Skeletal muscle satellite cell (primary cell): Measurements from ENCODE around the gene TMEM163.
A peak's percentile ranks its signal among the peaks of the same experiment; 100 is the strongest.

Experiments
- H3K27me3 ChIP-seq: 2 replicates; pipeline ENCODE4 v1.7.0; 2013; ENCODE audit warnings: low read length; ENCODE audit not compliant: control insufficient read depth, insufficient read depth
- H3K36me3 ChIP-seq: 2 replicates; pipeline ENCODE4 v1.7.0; 2013; ENCODE audit warnings: mild to moderate bottlenecking, control low read depth, low read length; ENCODE audit not compliant: insufficient read depth
- H3K4me1 ChIP-seq: 2 replicates; pipeline ENCODE4 v1.7.0; 2013; ENCODE audit warnings: low read length; ENCODE audit not compliant: control insufficient read depth, insufficient read depth
- H3K4me2 ChIP-seq: 2 replicates; pipeline ENCODE4 v1.7.0; 2013; ENCODE audit warnings: mild to moderate bottlenecking, low read length
- H3K4me3 ChIP-seq: 2 replicates; pipeline ENCODE4 v1.7.0; 2013; ENCODE audit warnings: low read length
- H3K9ac ChIP-seq: 2 replicates; pipeline ENCODE4 v1.7.0; 2013; ENCODE audit warnings: mild to moderate bottlenecking, low read depth, low read length, moderate library complexity
- H3K9me3 ChIP-seq: replicated peaks from 2 replicates; pipeline ENCODE4 v1.7.0; 2013; ENCODE audit warnings: mild to moderate bottlenecking, control low read depth, low read length

Gene TMEM163

GRCh38 chr2:134722728-134723127 lies 3.9 kb upstream of the TMEM163 start:
- Histone ChIP-seq H3K36me3 (no peaks in the 10 kb centered on the region), H3K27me3 (peaks cover 50% of the 10 kb centered on the region), H3K4me1 (peaks cover 7% of the 10 kb centered on the region), H3K9ac (no peak overlapping the region), H3K4me2 (no peak overlapping the region), H3K9me3 (no peaks in the 10 kb centered on the region), H3K4me3 (no peak overlapping the region)

GRCh38 chr2:134721596-134721995 lies 2.8 kb upstream of the TMEM163 start:
- no peak overlapping the region for H3K4me3 ChIP-seq
- H3K36me3 ChIP-seq, result no peaks in the 10 kb centered on the region
- H3K9me3 ChIP-seq, result no peaks in the 10 kb centered on the region
- peaks cover 7% of the 10 kb centered on the region for H3K4me1 ChIP-seq
- H3K27me3 ChIP-seq, result peaks cover 61% of the 10 kb centered on the region
- no peak overlapping the region for H3K9ac ChIP-seq
- H3K4me2 ChIP-seq, result no peak overlapping the region

GRCh38 chr2:134718023-134718816 lies 580 bp downstream of the TMEM163 start:
- Histone ChIP-seq H3K4me3 (peak overlapping the region; percentile 57), H3K27me3 (peaks cover 80% of the 10 kb centered on the region)

GRCh38 chr2:134717286-134718022 lies 1.3 kb downstream of the TMEM163 start:
- no peak overlapping the region for H3K4me3 ChIP-seq
- no peaks in the 10 kb centered on the region for H3K36me3 ChIP-seq
- H3K9me3 ChIP-seq, result no peaks in the 10 kb centered on the region
- peaks cover 7% of the 10 kb centered on the region for H3K4me1 ChIP-seq
- peak overlapping the region; percentile 77 for H3K4me2 ChIP-seq
- H3K9ac ChIP-seq, result no peak overlapping the region
- H3K27me3 ChIP-seq, result peaks cover 77% of the 10 kb centered on the region

More at GRCh38 chr2:134718023-134718816, 580 bp downstream of the TMEM163 start:
- Histone ChIP-seq H3K9ac (no peak overlapping the region), H3K4me1 (peaks cover 7% of the 10 kb centered on the region), H3K9me3 (no peaks in the 10 kb centered on the region), H3K36me3 (no peaks in the 10 kb centered on the region), H3K4me2 (peak overlapping the region; percentile 77)

- no peak overlapping the region for H3K4me3 ChIP-seq
- no peak overlapping the region for H3K9ac ChIP-seq
- H3K4me1 ChIP-seq, result peaks cover 7% of the 10 kb centered on the region
- H3K27me3 ChIP-seq, result peaks cover 71% of the 10 kb centered on the region
- H3K9me3 ChIP-seq, result no peaks in the 10 kb centered on the region
- H3K4me2 ChIP-seq, result no peak overlapping the region
- H3K36me3 ChIP-seq, result no peaks in the 10 kb centered on the region
These were observed 2.0 kb downstream of the TMEM163 start for GRCh38 chr2:134716721-134717243.

- H3K4me3 ChIP-seq, result no peak overlapping the region
These were observed 2.7 kb downstream of the TMEM163 start for GRCh38 chr2:134715932-134716643.

GRCh38 chr2:134714228-134714627 lies 4.6 kb downstream of the TMEM163 start:
- H3K4me1 ChIP-seq, result peaks cover 7% of the 10 kb centered on the region

More at GRCh38 chr2:134715932-134716643, 2.7 kb downstream of the TMEM163 start:
- Histone ChIP-seq H3K36me3 (no peaks in the 10 kb centered on the region), H3K9ac (no peak overlapping the region), H3K4me2 (no peak overlapping the region), H3K9me3 (no peaks in the 10 kb centered on the region), H3K4me1 (peaks cover 7% of the 10 kb centered on the region), H3K27me3 (peaks cover 68% of the 10 kb centered on the region)

GRCh38 chr2:134713606-134714005 lies 5.2 kb downstream of the TMEM163 start:
- Histone ChIP-seq H3K36me3 (no peaks in the 10 kb centered on the region), H3K4me3 (no peak overlapping the region), H3K4me1 (peaks cover 7% of the 10 kb centered on the region), H3K9ac (no peak overlapping the region), H3K27me3 (peaks cover 52% of the 10 kb centered on the region), H3K4me2 (no peak overlapping the region), H3K9me3 (no peaks in the 10 kb centered on the region)

More at GRCh38 chr2:134714228-134714627, 4.6 kb downstream of the TMEM163 start:
- no peak overlapping the region for H3K4me2 ChIP-seq
- H3K27me3 ChIP-seq, result peaks cover 51% of the 10 kb centered on the region
- no peak overlapping the region for H3K9ac ChIP-seq
- H3K4me3 ChIP-seq, result no peak overlapping the region
- no peaks in the 10 kb centered on the region for H3K36me3 ChIP-seq
- no peaks in the 10 kb centered on the region for H3K9me3 ChIP-seq

- Histone ChIP-seq H3K36me3 (no peaks in the 10 kb centered on the region), H3K9ac (no peak overlapping the region), H3K9me3 (no peaks in the 10 kb centered on the region), H3K4me2 (no peak overlapping the region), H3K4me3 (no peak overlapping the region), H3K27me3 (peaks cover 49% of the 10 kb centered on the region), H3K4me1 (peaks cover 3% of the 10 kb centered on the region)
These were observed 5.6 kb downstream of the TMEM163 start for GRCh38 chr2:134713176-134713575.

- Histone ChIP-seq H3K9ac (no peak overlapping the region), H3K4me1 (no peaks in the 10 kb centered on the region), H3K4me3 (no peak overlapping the region)
These were observed 6.1 kb downstream of the TMEM163 start for GRCh38 chr2:134712736-134713135.

GRCh38 chr2:134712299-134712698 lies 6.5 kb downstream of the TMEM163 start:
- Histone ChIP-seq H3K9ac (no peak overlapping the region), H3K27me3 (peaks cover 40% of the 10 kb centered on the region), H3K4me1 (no peaks in the 10 kb centered on the region)

More at GRCh38 chr2:134712736-134713135, 6.1 kb downstream of the TMEM163 start:
- Histone ChIP-seq H3K4me2 (no peak overlapping the region), H3K36me3 (no peaks in the 10 kb centered on the region), H3K9me3 (no peaks in the 10 kb centered on the region), H3K27me3 (peaks cover 45% of the 10 kb centered on the region)

More at GRCh38 chr2:134712299-134712698, 6.5 kb downstream of the TMEM163 start:
- Histone ChIP-seq H3K4me3 (no peak overlapping the region), H3K36me3 (no peaks in the 10 kb centered on the region), H3K4me2 (no peak overlapping the region), H3K9me3 (no peaks in the 10 kb centered on the region)
